GM06990 (cell line): ENCODE measurements around the gene SBK2.
A peak's percentile ranks its signal among the peaks of the same experiment; 100 is the strongest.
"Not testable (repeated sequence)": the region's sequence is repeated elsewhere in the genome, so short reads cannot be mapped to it uniquely, and the experiment has no call there.

Experiments
- DNase-seq: peaks from one replicate; pipeline ENCODE4 v3.0.0-alpha.2; 2011; ENCODE audit not compliant: insufficient read length; ENCODE audit errors: extremely low read depth
- H3K27me3 ChIP-seq: replicated peaks from 2 replicates; pipeline ENCODE4 v1.6.0; 2011; ENCODE audit warnings: low read length; ENCODE audit not compliant: control insufficient read depth, insufficient read depth
- H3K36me3 ChIP-seq: 2 replicates; pipeline ENCODE4 v1.5.1; 2011; ENCODE audit warnings: low read length; ENCODE audit not compliant: control insufficient read depth, insufficient read depth
- H3K4me3 ChIP-seq: replicated peaks from 2 replicates; pipeline ENCODE4 v1.5.1; 2011; ENCODE audit warnings: low read depth, mild to moderate bottlenecking, control low read depth, low read length
- TF ChIP-seq, protein P1 (sequence below): IDR thresholded peaks from 2 replicates; pipeline ENCODE4 v1.5.1; 2011; ENCODE audit warnings: low read length, control low read depth, mild to moderate bottlenecking, inconsistent platforms; ENCODE audit not compliant: insufficient read depth, poor library complexity, severe bottlenecking

SBK2 gene, protein sequence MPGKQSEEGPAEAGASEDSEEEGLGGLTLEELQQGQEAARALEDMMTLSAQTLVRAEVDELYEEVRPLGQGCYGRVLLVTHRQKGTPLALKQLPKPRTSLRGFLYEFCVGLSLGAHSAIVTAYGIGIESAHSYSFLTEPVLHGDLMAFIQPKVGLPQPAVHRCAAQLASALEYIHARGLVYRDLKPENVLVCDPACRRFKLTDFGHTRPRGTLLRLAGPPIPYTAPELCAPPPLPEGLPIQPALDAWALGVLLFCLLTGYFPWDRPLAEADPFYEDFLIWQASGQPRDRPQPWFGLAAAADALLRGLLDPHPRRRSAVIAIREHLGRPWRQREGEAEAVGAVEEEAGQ

DNA sequence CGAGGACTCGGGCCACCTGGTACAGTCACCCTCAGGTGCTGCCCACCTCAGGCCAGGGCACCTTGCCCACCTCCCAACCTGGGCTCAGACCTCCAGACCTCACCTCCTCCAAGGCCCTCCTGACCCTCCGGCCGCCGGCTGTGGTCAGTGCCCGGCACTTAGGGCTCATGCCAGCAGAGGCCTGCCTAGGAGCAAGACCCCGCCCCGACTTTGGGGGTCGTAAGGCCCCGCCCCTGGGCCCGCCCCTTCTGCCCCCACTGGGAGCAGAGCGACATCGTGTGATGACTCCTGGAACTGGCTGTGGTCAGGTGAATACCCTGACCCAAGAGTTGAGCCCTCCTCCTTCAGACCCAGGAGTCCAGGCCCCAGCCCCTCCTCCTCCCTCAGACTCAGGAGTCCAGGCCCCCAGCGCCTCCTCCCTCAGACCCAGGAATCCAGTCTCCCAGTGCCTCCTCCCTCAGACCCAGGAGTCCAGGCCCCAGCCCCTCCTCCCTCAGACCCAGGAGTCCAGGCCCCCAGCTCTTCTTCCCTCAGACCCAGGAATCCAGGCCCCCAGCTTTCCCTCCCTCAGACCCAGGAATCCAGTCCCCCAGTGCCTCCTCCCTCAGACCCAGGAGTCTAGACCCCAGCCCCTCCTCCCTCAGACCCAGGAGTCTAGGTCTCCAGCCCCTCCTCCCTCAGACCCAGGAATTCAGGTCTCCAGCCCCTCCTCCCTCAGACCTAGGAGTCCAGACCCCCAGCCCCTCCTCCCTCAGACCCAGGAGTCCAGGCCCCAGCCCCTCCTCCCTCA is at the start of gene SBK2:
TSS of gene SBK2 (minus strand) at position 183 of the 790 bp plus-strand sequence. CDS start 839 bp downstream, outside the sequence.
- no peak for DNase-seq
- Histone ChIP-seq H3K36me3 (no peaks in the 10 kb centered on the region), H3K27me3 (no peaks in the 10 kb centered on the region), H3K4me3 (no peak within 1 kb of the TSS)
- TF ChIP-seq, protein P1, sequence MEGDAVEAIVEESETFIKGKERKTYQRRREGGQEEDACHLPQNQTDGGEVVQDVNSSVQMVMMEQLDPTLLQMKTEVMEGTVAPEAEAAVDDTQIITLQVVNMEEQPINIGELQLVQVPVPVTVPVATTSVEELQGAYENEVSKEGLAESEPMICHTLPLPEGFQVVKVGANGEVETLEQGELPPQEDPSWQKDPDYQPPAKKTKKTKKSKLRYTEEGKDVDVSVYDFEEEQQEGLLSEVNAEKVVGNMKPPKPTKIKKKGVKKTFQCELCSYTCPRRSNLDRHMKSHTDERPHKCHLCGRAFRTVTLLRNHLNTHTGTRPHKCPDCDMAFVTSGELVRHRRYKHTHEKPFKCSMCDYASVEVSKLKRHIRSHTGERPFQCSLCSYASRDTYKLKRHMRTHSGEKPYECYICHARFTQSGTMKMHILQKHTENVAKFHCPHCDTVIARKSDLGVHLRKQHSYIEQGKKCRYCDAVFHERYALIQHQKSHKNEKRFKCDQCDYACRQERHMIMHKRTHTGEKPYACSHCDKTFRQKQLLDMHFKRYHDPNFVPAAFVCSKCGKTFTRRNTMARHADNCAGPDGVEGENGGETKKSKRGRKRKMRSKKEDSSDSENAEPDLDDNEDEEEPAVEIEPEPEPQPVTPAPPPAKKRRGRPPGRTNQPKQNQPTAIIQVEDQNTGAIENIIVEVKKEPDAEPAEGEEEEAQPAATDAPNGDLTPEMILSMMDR = peak; percentile 15

DNA sequence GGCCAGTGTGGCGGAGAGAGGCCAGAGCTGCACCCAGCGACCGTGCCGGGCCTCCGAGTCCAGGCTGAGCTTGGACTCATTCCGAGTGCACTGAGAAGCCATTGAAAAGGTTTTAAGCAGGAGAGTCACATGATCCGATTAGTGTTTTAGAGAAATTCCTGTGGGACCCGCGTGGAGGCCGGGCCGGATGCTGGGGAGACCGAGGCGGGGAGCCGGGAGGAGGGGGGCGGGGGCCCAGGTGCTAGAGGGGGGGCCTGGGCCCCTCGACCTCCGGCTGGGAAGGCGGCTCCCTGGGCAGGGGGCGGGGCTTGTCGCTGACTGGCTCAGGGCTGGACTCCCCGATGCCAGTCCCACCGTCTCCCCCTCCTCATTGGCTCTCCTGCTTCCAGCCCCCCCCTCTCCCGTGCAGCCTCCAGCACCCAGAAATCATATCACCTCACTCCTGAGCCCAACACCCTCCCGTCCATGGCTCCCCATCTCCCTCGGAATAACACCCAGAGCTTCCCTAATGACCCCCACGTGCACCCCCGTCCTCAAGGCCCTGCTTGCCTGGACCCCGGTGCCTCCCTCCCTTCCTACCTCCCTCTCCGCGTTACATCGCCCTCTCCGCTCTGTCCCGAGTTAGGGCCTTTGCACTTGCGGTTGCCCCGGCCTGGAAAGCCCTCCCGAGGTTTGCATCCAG is 48.9 kb upstream of the SBK2 start:
- peak; percentile 61 for DNase-seq
- TF ChIP-seq, protein P1 = no peak
- H3K36me3 ChIP-seq = no peaks in the 10 kb centered on the region
- H3K4me3 ChIP-seq = no peak overlapping the region
- no peaks in the 10 kb centered on the region; the same call in 1 of the 2 replicates for H3K27me3 ChIP-seq

DNA sequence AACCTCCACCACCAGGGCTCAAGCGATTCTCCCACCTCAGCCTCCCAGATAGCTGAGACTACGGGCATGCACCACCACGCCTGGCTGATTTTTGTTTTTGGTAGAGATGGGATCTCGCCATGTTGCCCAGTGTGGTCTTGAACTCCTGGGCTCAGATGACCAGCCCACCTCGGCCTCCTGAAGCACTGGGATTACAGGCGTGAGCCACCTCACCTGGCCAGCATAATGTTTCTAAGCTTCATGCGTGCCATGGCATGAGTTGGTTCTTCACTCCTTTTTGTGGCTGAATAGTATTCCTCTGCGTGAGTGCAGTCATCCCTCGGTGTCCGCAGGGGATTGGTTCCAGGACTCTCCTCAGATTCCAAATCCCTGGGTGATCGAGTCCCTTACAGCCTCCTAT is 47.9 kb upstream of the SBK2 start:
- H3K27me3 ChIP-seq = no peaks in the 10 kb centered on the region; the same call in 1 of the 2 replicates
- H3K36me3 ChIP-seq = no peaks in the 10 kb centered on the region
- H3K4me3 ChIP-seq = no peak overlapping the region
- TF ChIP-seq, protein P1 = no peak
- DNase-seq = no peak

DNA sequence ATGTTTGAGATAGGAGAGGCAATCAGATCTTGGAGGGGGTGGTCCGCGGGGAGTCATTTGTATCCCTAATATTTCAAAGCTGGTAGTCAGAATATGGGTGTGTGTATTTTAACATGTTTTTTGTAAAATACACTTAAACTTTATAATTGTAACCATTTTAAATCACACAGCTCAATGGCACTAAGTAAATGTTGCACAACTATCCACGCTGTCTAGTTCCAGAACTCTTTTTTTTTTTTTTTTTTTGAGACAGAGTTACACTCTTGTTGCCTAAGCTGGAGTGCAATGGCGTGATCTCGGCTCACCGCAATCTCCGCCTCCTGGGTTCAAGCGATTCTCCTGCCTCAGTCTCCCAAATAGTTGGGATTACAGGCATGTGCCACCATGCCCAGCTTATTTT is 47.0 kb upstream of the SBK2 start:
- H3K27me3 ChIP-seq, H3K4me3 ChIP-seq, H3K36me3 ChIP-seq, DNase-seq: not testable (repeated sequence)

DNA sequence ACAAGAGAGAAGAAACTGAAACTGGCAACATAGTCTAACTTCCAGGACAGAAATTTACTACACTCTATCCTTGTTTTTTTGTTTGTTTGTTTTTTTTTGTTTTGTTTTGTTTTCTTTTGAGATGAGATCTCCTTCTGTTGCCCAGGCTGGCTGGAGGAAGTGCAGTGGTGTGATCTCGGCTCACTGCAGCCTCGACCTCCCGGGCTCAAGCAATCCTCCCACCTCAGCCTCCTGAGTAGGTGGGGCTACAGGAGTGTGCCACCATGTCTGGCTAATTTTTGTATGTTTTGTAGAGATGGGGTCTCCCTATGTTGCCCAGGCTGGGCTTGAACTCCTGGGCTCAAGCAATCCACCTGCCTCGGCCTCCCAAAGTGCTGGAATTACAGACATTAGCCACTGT is 45.4 kb upstream of the SBK2 start:
- H3K36me3 ChIP-seq, H3K4me3 ChIP-seq, H3K27me3 ChIP-seq, DNase-seq: not testable (repeated sequence)

DNA sequence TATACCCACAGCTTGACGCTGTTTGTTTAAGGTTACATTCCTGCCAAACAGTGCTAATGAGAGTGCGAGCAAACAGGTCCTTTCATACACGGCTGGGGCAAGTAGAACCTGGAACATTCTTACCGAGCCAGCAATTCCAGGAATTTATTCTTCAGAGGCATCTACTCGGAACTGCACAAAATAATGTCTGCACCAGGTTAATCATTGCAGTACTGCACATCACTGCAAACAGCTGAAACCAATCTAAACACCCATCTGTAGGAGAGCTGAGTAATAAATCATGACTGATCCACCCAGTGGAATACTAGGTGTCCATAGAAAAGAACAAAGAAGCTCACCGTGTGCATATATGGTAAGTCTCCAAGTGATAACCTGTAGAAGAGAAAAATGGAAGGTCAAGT is 44.9 kb upstream of the SBK2 start:
- no peak for DNase-seq
- Histone ChIP-seq H3K36me3 (peaks cover 2% of the 10 kb centered on the region), H3K4me3 (no peak overlapping the region), H3K27me3 (no peaks in the 10 kb centered on the region; the same call in 1 of the 2 replicates)
- TF ChIP-seq, protein P1 = no peak
